EL (cell line): ENCODE results near the gene PCDHA5.

ENCODE experiments used
- DNase-seq: peaks from one replicate; pipeline ENCODE4 v3.0.0-alpha.2; 2016

The PCDHA5 gene

DNA sequence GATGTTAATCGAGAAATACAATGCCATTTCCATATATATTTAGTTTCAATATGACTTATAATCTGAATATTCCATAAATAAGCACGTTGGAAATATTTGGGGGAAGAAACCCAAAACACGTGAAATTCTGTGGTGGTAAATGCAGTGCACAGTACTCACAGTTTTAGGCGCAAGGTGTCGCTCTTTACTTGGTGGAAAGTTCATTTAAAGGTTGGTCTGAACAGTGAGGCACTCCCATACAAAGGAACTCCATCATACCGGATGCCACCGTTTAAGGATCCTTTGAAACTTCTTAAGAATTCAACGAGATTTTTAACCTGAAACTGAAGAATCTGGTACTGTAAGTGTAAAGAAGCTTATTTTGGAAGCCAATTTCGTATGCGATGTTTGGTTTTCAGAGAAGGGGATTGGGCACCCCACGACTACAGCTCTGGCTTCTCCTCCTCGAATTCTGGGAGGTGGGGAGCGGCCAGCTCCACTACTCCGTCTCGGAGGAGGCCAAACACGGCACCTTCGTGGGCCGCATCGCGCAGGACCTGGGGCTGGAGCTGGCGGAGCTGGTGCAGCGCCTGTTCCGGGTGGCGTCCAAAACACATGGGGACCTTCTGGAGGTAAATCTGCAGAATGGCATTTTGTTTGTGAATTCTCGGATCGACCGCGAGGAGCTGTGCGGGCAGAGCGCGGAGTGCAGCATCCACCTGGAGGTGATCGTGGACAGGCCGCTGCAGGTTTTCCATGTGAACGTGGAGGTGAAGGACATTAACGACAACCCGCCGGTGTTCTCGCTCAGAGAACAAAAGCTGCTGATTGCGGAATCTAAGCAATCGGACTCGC, 47.5 kb downstream of the PCDHA5 start, which contains the start of gene PCDHA11:
PCDHA11 (plus strand) TSS at position 237 of the 834 bp plus-strand sequence; CDS start at position 384, 147 bp downstream.
- DNase-seq, result peak; percentile 7

DNA sequence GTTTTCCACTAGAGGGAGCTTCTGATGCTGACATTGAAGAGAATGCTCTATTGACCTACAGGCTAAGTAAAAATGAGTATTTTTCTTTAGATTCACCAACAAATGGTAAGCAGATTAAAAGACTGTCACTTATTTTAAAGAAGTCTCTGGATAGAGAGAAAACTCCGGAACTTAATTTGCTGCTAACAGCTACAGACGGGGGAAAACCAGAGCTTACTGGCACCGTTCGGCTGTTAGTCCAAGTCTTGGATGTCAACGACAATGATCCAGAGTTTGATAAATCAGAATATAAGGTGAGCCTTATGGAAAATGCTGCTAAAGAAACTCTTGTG, 48.1 kb downstream of the PCDHA5 start:
- DNase-seq, result no peak

DNA sequence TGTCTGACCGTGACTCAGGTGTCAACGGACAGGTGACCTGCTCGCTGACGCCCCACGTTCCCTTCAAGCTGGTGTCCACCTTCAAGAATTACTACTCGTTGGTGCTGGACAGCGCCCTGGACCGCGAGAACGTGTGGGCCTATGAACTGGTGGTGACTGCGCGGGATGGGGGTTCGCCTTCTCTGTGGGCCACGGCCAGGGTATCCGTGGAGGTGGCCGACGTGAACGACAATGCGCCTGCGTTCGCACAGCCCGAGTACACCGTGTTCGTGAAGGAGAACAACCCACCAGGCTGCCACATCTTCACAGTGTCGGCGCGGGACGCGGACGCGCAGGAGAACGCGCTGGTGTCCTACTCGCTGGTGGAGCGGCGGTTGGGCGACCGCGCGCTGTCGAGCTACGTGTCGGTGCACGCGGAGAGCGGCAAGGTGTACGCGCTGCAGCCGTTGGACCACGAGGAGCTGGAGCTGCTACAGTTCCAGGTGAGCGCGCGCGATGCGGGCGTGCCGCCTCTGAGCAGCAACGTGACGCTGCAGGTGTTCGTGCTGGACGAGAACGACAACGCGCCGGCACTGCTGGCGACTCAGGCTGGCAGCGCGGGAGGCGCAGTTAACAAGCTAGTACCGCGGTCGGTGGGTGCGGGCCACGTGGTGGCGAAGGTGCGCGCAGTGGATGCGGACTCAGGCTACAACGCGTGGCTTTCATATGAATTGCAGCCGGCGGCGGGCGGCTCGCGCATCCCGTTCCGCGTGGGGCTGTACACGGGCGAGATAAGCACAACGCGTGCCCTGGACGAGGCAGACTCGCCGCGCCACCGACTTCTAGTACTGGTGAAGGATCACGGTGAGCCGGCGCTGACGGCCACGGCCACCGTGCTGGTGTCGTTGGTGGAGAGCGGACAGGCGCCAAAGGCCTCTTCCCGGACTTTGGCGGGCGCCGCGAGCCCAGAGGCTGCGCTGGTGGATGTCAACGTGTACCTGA, 49.1 kb downstream of the PCDHA5 start:
- no peak for DNase-seq
